OCI-LY3 (cell line): ENCODE results near the gene AIDA.

Experiments
- EZH2phosphoT487 ChIP-seq: fragments of 200-600 bp; shearing (Covaris generic); IDR thresholded peaks from 2 replicates; pipeline ENCODE4 v1.6.1; 2018; ENCODE audit warnings: antibody characterized with exemption, mixed run types, low read depth
- TF ChIP-seq, protein P1 (sequence below): fragments of 200-600, 300-600 bp; sonication (generic); IDR thresholded peaks from 2 replicates; pipeline ENCODE4 v1.5.1; 2014; ENCODE audit warnings: antibody characterized with exemption, low read length, low read depth

DNA sequence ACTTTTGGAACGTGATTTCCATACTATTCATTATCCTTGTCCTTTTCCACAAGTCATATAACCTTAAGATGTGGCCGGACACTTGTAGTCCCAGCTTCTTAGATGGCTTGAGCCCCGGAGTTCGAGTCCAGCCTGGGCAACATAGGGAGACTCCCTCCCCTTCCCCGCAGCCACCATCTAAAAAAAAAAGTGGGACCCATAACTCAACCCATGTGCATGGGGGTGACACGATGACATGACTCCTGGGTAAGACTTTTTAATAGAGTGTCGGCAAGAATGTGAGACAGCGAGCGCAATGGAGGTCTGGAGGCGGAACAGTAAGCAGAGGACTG, 68.7 kb downstream of the AIDA start:
- TF ChIP-seq, protein P1, sequence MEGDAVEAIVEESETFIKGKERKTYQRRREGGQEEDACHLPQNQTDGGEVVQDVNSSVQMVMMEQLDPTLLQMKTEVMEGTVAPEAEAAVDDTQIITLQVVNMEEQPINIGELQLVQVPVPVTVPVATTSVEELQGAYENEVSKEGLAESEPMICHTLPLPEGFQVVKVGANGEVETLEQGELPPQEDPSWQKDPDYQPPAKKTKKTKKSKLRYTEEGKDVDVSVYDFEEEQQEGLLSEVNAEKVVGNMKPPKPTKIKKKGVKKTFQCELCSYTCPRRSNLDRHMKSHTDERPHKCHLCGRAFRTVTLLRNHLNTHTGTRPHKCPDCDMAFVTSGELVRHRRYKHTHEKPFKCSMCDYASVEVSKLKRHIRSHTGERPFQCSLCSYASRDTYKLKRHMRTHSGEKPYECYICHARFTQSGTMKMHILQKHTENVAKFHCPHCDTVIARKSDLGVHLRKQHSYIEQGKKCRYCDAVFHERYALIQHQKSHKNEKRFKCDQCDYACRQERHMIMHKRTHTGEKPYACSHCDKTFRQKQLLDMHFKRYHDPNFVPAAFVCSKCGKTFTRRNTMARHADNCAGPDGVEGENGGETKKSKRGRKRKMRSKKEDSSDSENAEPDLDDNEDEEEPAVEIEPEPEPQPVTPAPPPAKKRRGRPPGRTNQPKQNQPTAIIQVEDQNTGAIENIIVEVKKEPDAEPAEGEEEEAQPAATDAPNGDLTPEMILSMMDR: no peak
- no peak for TF ChIP-seq EZH2phosphoT487
